ENCODE data around the gene PPFIA4. TPM values are rescaled to one million over a fixed set of nuclear protein-coding genes. Genes with fewer than 3 reads are reported as not detected.

Gene PPFIA4
- total and polyA plus RNA-seq, 8 donors, result 0.09 to 0.82 (median 0.36) TPM

- 54 to 61% methylated on average over 7 of the region's 7 CpGs for WGBS, 2 donors
- FAIRE-seq (no peak), DNase-seq (no peak), ATAC-seq (no peak)
- no peaks in the 10 kb centered on the region for H3K4me1 ChIP-seq
- H3K36me3 ChIP-seq, result no peaks in the 10 kb centered on the region
- H3K4me3 ChIP-seq, result no peak overlapping the region
- TF ChIP-seq CTCF (IDR thresholded peaks at IDR 0.05), result no peak
- H3K27ac ChIP-seq, result no peak overlapping the region
- intact Hi-C loops (cut with DNase I), result no loop called here
- H3K27me3 ChIP-seq, result no peaks in the 10 kb centered on the region
- no peaks in the 10 kb centered on the region for H3K9me3 ChIP-seq
These were observed 39.0 kb upstream of the PPFIA4 start for GRCh38 chr1:202987255-202987654.

DNA sequence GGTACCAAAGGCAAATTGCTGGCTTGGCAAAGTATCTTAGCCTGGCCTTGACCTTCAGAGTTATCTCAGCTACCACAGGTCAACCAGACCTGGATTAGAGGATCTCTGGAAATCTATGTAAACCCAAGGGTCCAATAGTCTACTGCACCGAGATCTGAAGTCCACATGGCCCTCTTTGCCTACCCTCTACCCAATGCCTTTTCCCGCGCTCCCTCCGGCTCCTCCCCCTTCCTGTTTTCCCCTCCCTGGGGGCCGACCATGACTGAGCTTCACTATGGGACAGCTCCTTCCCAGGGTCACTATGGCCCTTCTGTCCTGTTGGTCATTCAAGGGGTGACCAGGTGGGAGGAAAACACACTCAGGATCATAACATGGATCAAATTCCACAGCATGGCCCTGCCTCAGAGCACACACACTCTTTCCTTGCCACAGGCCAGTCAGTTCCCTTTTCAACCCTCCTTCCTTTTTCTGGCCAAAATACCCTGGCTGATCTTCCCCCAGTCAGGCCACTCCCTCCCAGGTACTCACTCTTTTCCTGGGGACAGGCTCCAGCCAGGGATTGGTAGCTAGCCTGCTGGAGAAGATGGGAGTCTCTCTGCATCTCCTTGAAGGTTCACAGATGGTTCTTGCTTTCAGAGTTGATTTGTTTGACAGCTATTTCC, 38.2 kb upstream of the PPFIA4 start:
- Histone ChIP-seq H3K27me3 (no peaks in the 10 kb centered on the region), H3K36me3 (no peaks in the 10 kb centered on the region), H3K9me3 (no peaks in the 10 kb centered on the region), H3K4me3 (no peak overlapping the region), H3K4me1 (no peaks in the 10 kb centered on the region), H3K27ac (no peak overlapping the region)
- DNase-seq, result no peak
- no peak for ATAC-seq
- 67 to 70% methylated on average over 5 of the region's 5 CpGs for WGBS, 2 donors
- FAIRE-seq, result no peak
- TF ChIP-seq CTCF (IDR thresholded peaks at IDR 0.05), result no peak
- intact Hi-C loops (cut with DNase I), result no loop called here

GRCh38 chr1:202989879-202990278, 36.4 kb upstream of the PPFIA4 start:
- WGBS, 2 donors, result 84% methylated on average over 2 of the region's 2 CpGs
- intact Hi-C loops (cut with DNase I), result no loop called here

DNA sequence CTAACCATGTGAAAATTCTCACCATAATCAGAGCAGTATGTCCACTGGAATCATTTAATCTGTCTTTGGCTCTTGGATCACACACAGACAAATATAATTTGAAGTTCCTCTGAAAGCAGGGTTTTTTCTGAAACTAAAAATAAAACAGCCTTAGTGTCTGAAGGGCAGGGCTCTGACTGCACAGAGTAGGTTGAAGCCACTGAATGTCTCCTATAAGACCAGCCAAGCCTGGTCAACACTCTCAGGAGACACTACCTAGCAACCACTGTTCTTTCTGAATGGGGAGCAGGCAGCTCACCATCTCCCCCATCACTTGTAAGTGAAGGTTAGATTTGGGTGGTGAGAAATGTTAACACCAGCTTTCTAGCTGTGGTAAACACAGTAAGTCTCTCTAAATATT, 35.2 kb upstream of the PPFIA4 start:
- intact Hi-C loops (cut with DNase I), result no loop called here
- no peak for FAIRE-seq
- H3K27ac ChIP-seq, result no peak overlapping the region
- no peaks in the 10 kb centered on the region for H3K9me3 ChIP-seq
- H3K36me3 ChIP-seq, result no peaks in the 10 kb centered on the region
- TF ChIP-seq CTCF (IDR thresholded peaks at IDR 0.05), result no peak
- no peak overlapping the region for H3K4me3 ChIP-seq
- DNase-seq, result no peak
- ATAC-seq, result no peak
- peaks cover 0 to 3% (median 0%) of the 10 kb centered on the region in 4 donors for H3K27me3 ChIP-seq
- H3K4me1 ChIP-seq, result no peaks in the 10 kb centered on the region

More at GRCh38 chr1:202989879-202990278, 36.4 kb upstream of the PPFIA4 start:
- ATAC-seq (no peak), DNase-seq (no peak), FAIRE-seq (no peak)
- no peaks in the 10 kb centered on the region for H3K9me3 ChIP-seq
- no peaks in the 10 kb centered on the region for H3K36me3 ChIP-seq
- H3K27me3 ChIP-seq, result peaks cover 0 to 3% (median 0%) of the 10 kb centered on the region in 4 donors
- TF ChIP-seq CTCF (IDR thresholded peaks at IDR 0.05), result no peak
- no peak overlapping the region for H3K27ac ChIP-seq
- H3K4me1 ChIP-seq, result no peaks in the 10 kb centered on the region
- H3K4me3 ChIP-seq, result no peak overlapping the region

- ATAC-seq (no peak), DNase-seq (no peak), FAIRE-seq (no peak)
- no peak overlapping the region for H3K27ac ChIP-seq
- H3K4me3 ChIP-seq, result no peak overlapping the region
- 51 to 53% methylated on average over 3 of the region's 3 CpGs for WGBS, 2 donors
- no peaks in the 10 kb centered on the region for H3K36me3 ChIP-seq
- no peak for TF ChIP-seq CTCF (IDR thresholded peaks at IDR 0.05)
- peaks cover 0 to 3% (median 0%) of the 10 kb centered on the region in 4 donors for H3K27me3 ChIP-seq
- H3K4me1 ChIP-seq, result no peaks in the 10 kb centered on the region
- intact Hi-C loops (cut with DNase I), result no loop called here
- no peaks in the 10 kb centered on the region for H3K9me3 ChIP-seq
These were observed 31.5 kb upstream of the PPFIA4 start for GRCh38 chr1:202994756-202995155.
